Activated CD8-positive, alpha-beta T cell treated with anti-CD3 and anti-CD28 coated beads for 36 hours (primary cell): ENCODE measurements around the gene ATP6V1F. TPM values are rescaled to one million over a fixed set of nuclear protein-coding genes. Genes with fewer than 3 reads are reported as not detected.

ENCODE experiments used
- ATAC-seq: fragments of 200-7000 bp; cut with Tn5 transposase; one replicate; pipeline ENCODE4 v1.10.0; 2021; ENCODE audit warnings: mild to moderate bottlenecking, moderate library complexity
- CTCF ChIA-PET: fragments of 350-600 bp; sonication (Branson Sonifier 250); formaldehyde crosslinking; loops from one replicate; lab custom pipeline; 2021; ENCODE audit warnings: antibody characterized with exemption; lab: Charles Lee
- POLR2A ChIA-PET: fragments of 350-600 bp; sonication (Branson Sonifier 250); formaldehyde crosslinking; loops from one replicate; lab custom pipeline; 2021; ENCODE audit warnings: antibody characterized with exemption; lab: Charles Lee
- DNase-seq: peaks from one replicate; pipeline ENCODE4 v3.0.0-alpha.2; 2020
- H3K27ac Mint-ChIP-seq: one replicate; pipeline ENCODE4 v1.8.0; 2021; ENCODE audit warnings: mild to moderate bottlenecking, mixed read lengths
- H3K27me3 Mint-ChIP-seq: one replicate; pipeline ENCODE4 v1.8.0; 2021; ENCODE audit warnings: mixed read lengths
- H3K36me3 Mint-ChIP-seq: one replicate; pipeline ENCODE4 v1.8.0; 2021; ENCODE audit warnings: low read depth, mixed read lengths
- H3K4me1 Mint-ChIP-seq: one replicate; pipeline ENCODE4 v1.8.0; 2021; ENCODE audit warnings: low read depth, mixed read lengths
- H3K4me3 Mint-ChIP-seq: one replicate; pipeline ENCODE4 v1.8.0; 2021; ENCODE audit warnings: mild to moderate bottlenecking, moderate library complexity, mixed read lengths
- H3K9me3 Mint-ChIP-seq: one replicate; pipeline ENCODE4 v1.8.0; 2021; ENCODE audit warnings: mixed read lengths
- intact Hi-C: fragments of 100-400 bp; cut with micrococcal nuclease; formaldehyde crosslinking; loops from one replicate; pipeline ENCODE4 v1.10.0; 2022
- total RNA-seq, 2 experiments: library from RNA; stranded (reverse); gene quantifications; one replicate each; pipeline ENCODE4 v1.2.3, GENCODE V29; 2021
- TF ChIP-seq, protein P1 (sequence below): fragments of 200-600 bp; IDR thresholded peaks from one replicate; pipeline ENCODE4 v1.8.0; 2022; ENCODE audit warnings: antibody characterized with exemption, mild to moderate bottlenecking

Gene ATP6V1F
- total RNA-seq, 2 experiments from 2014 or later: 109 to 113 TPM

GRCh38 chr7:128886391-128887168 is 23.9 kb downstream of the ATP6V1F start:
- Mint-ChIP-seq H3K4me1 (peaks cover 2% of the 10 kb centered on the region), H3K27me3 (peaks cover 9% of the 10 kb centered on the region), H3K4me3 (no peak overlapping the region), H3K9me3 (no peaks in the 10 kb centered on the region), H3K36me3 (no peaks in the 10 kb centered on the region), H3K27ac (no peak overlapping the region)
- intact Hi-C loops: no loop called here
- TF ChIP-seq, protein P1, sequence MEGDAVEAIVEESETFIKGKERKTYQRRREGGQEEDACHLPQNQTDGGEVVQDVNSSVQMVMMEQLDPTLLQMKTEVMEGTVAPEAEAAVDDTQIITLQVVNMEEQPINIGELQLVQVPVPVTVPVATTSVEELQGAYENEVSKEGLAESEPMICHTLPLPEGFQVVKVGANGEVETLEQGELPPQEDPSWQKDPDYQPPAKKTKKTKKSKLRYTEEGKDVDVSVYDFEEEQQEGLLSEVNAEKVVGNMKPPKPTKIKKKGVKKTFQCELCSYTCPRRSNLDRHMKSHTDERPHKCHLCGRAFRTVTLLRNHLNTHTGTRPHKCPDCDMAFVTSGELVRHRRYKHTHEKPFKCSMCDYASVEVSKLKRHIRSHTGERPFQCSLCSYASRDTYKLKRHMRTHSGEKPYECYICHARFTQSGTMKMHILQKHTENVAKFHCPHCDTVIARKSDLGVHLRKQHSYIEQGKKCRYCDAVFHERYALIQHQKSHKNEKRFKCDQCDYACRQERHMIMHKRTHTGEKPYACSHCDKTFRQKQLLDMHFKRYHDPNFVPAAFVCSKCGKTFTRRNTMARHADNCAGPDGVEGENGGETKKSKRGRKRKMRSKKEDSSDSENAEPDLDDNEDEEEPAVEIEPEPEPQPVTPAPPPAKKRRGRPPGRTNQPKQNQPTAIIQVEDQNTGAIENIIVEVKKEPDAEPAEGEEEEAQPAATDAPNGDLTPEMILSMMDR: no peak
- ChIA-PET CTCF (interaction anchor here (1.3 to 8.9 kb wide), 2 partner anchors 24 to 44 kb away, joined by 4 to 100 read pairs; partner anchors contain the start of gene ATP6V1F), POLR2A (no interaction called here)
- no peak for ATAC-seq
- DNase-seq: no peak

- CTCF ChIA-PET: no interaction called here
- H3K4me3 Mint-ChIP-seq: no peak overlapping the region
- H3K27ac Mint-ChIP-seq: no peak overlapping the region
- peaks cover 2% of the 10 kb centered on the region for H3K4me1 Mint-ChIP-seq
- intact Hi-C loops: no loop called here
- ATAC-seq: no peak
- no peaks in the 10 kb centered on the region for H3K9me3 Mint-ChIP-seq
- H3K36me3 Mint-ChIP-seq: no peaks in the 10 kb centered on the region
- no peak for DNase-seq
- TF ChIP-seq, protein P1: no peak
- POLR2A ChIA-PET: no interaction called here
- H3K27me3 Mint-ChIP-seq: peaks cover 13% of the 10 kb centered on the region
Observed at GRCh38 chr7:128887169-128888038, 24.7 kb downstream of the ATP6V1F start.

- Mint-ChIP-seq H3K4me3 (no peak overlapping the region), H3K4me1 (peaks cover 2% of the 10 kb centered on the region), H3K27ac (no peak overlapping the region), H3K9me3 (no peaks in the 10 kb centered on the region), H3K27me3 (peaks cover 13% of the 10 kb centered on the region), H3K36me3 (no peaks in the 10 kb centered on the region)
- DNase-seq: no peak
- TF ChIP-seq, protein P1: no peak
- ChIA-PET CTCF (no interaction called here), POLR2A (interaction anchor here (0.7 kb wide), 1 partner anchor 644 kb away, joined by 3 read pairs; no protein-coding TSS in a partner anchor)
- no peak for ATAC-seq
- intact Hi-C loops: no loop called here
Observed at GRCh38 chr7:128888039-128888755, 25.5 kb downstream of the ATP6V1F start.

DNA sequence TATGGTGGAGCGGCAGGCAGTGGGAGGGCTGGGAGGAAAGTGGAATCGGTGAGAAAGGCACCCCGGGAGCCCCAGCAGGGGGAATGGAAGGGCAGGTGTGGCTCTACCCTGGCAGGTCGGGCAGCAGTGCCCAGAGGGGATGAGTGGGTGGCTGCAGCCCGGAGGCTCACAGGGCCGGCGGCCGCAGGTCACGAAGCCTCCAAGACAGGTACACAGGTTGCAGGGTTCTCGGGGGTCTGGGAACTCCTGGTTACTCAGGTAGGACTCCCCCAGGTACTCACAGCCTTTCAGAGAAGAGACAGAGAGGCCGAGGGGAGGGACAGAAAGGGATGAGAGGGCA is 26.1 kb downstream of the ATP6V1F start:
- Mint-ChIP-seq H3K4me1 (no peaks in the 10 kb centered on the region), H3K9me3 (no peaks in the 10 kb centered on the region), H3K27ac (no peak overlapping the region), H3K27me3 (peaks cover 13% of the 10 kb centered on the region), H3K36me3 (no peaks in the 10 kb centered on the region), H3K4me3 (no peak overlapping the region)
- POLR2A ChIA-PET: interaction anchor here (0.7 kb wide), 1 partner anchor 644 kb away, joined by 3 read pairs; no protein-coding TSS in a partner anchor
- intact Hi-C loops: no loop called here
- CTCF ChIA-PET: no interaction called here
- ATAC-seq (no peak), DNase-seq (no peak)
- TF ChIP-seq, protein P1: no peak
